PC-9 (cell line): Measurements from ENCODE around the gene EPS8L2.

Experiments used
- CTCF ChIP-seq: fragments of 200-600 bp; sonication (generic); conservative IDR thresholded peaks from 2 replicates; pipeline ENCODE4 v1.6.1; 2017; ENCODE audit warnings: mixed run types, antibody characterized with exemption, mild to moderate bottlenecking, moderate library complexity
- EZH2 ChIP-seq: fragments of 200-600 bp; sonication (generic); IDR thresholded peaks from 2 replicates; pipeline ENCODE4 v1.8.0; 2017; ENCODE audit warnings: antibody characterized with exemption, low read depth

- TF ChIP-seq CTCF = no peak
- no peak for TF ChIP-seq EZH2
Observed at GRCh38 chr11:693887-694562, 12.0 kb upstream of the EPS8L2 start.
